Neural progenitor cell (in vitro differentiated cells): ENCODE results near the gene ARHGAP23.
"Not testable (repeated sequence)": the region's sequence is repeated elsewhere in the genome, so short reads cannot be mapped to it uniquely, and the experiment has no call there.

Experiments used
- EZH2phosphoT487 ChIP-seq: fragments of 200-600 bp; sonication (generic); IDR thresholded peaks from 2 replicates; pipeline ENCODE4 v1.6.1; 2017; ENCODE audit warnings: antibody characterized with exemption
- TF ChIP-seq, protein P1 (sequence below): fragments of 200-600 bp; sonication (generic); IDR thresholded peaks from 2 replicates; pipeline ENCODE4 v1.5.1; 2017; ENCODE audit warnings: antibody characterized with exemption, mild to moderate bottlenecking

DNA sequence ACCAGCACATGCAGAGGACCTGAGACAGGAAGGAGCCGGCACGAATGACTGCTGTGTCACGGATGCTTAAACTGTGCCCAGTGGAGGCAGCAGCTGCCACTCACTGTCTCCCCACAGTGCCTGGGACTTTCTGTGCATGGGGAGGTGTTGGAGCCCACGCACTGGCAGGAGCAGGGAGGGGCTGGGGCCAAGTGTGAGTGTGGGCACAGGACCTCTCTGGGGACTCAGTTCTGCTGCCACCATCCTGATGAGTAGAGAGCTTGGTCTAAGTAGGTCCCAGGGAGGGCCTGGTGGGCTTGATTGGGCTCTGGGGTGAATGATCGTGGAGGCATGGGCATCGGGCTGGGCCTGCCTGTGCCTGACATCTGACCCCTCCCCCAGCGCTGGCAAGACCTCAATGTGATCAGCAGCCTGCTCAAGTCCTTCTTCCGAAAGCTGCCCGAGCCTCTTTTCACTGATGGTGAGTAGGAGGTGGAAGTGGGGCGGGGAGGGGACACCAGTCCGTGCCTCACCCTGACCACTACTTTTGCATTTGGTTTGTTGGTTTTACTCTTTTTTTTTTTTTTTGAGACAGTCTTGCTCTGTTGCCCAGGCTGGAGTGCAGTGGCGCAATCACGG is 57.5 kb downstream of the ARHGAP23 start:
- TF ChIP-seq, protein P1, sequence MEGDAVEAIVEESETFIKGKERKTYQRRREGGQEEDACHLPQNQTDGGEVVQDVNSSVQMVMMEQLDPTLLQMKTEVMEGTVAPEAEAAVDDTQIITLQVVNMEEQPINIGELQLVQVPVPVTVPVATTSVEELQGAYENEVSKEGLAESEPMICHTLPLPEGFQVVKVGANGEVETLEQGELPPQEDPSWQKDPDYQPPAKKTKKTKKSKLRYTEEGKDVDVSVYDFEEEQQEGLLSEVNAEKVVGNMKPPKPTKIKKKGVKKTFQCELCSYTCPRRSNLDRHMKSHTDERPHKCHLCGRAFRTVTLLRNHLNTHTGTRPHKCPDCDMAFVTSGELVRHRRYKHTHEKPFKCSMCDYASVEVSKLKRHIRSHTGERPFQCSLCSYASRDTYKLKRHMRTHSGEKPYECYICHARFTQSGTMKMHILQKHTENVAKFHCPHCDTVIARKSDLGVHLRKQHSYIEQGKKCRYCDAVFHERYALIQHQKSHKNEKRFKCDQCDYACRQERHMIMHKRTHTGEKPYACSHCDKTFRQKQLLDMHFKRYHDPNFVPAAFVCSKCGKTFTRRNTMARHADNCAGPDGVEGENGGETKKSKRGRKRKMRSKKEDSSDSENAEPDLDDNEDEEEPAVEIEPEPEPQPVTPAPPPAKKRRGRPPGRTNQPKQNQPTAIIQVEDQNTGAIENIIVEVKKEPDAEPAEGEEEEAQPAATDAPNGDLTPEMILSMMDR = not testable (repeated sequence)
- TF ChIP-seq EZH2phosphoT487 = not testable (repeated sequence)
